Gastrocnemius medialis (tissue), 4 donors: Measurements from ENCODE around the gene CNTLN.

Experiments
- CTCF ChIP-seq, 5 experiments: fragments of 450-650 bp in 3 of 5; fragments of 200-600 bp in 2 of 5; sonication (generic) in 2 of 5; IDR thresholded peaks in 4 of 5; conservative IDR thresholded peaks in 1 of 5; 1 replicate in 4 of 5; 2 replicates in 1 of 5; pipeline ENCODE4 v1.5.1; 2016 to 2019; ENCODE audit warnings: antibody characterized with exemption in 5 of 5, mild to moderate bottlenecking in 3 of 5, moderate library complexity in 3 of 5
- POLR2A ChIP-seq, 2 donors: fragments of 450-650 bp; IDR thresholded peaks; one replicate each; pipeline ENCODE4 v1.6.1; 2017; ENCODE audit warnings: antibody characterized with exemption in 2 of 2, mild to moderate bottlenecking in 2 of 2, moderate library complexity in 2 of 2

DNA sequence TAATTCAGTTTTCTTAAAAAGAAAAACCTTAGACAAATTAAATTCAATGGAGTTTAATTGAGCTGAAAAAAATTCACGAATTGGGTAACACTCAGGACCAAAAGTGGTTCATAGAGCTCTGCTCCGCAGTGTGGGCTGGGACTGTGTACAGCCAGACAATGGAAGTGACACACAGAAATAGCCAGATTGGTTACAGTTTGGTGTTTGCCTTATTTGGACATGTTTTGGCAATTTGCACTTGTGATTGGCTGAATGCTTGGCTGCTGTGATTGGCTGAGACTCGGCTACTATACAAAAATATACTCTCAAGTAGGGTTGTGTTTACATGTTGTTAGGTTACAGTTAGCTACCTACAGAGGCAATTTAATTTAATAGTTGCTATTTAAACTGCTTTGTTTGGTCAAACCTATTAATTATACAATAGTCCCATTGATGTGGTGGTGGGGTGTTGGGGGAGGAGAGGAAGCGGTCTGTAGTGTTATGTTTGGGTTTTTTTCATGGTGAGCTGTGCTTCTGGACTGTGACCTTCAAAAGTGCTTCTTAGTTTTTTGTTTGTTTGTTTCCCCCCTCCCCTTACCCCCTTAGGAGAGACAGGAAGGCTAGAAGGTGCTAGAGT, 95.2 kb downstream of the CNTLN start:
- TF ChIP-seq POLR2A (IDR thresholded peaks at IDR 0.05) = no peak
- no peak for TF ChIP-seq CTCF (IDR thresholded peaks at IDR 0.05 in 4 of 5, conservative IDR thresholded peaks at IDR 0.05 in 1 of 5)
